NCI-H2107 treated with DMSO at 0.1 percent for 48 hours (cell line): ENCODE results near the gene WNT16.
"Not testable (repeated sequence)": the region's sequence is repeated elsewhere in the genome, so short reads cannot be mapped to it uniquely, and the experiment has no call there.

ENCODE experiments used
- DNase-seq: peaks from one replicate; lab custom pipeline; 2025; ENCODE audit not compliant: unreplicated experiment; lab: John Stamatoyannopoulos, UW

WNT16 gene

DNA sequence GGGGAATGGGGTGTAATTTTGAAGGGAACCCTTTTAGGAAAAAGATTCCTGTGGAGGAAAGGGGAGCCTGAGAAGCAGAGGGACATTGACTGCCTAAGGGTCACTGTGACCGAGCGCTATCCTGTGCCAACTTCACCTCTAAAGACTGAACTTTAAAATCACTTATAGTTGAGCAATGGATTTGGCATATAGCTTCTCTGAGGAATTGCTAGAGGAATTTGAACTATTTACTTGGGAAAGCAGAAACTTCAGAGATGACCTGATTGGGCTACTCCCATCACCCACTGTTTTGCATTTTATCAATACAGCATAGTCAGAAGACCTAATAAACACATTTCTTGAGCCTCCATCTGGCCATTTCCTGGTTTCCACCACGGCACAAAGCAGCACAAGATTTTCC lies 23.7 kb upstream of the WNT16 start:
- DNase-seq, result no peak

- no peak for DNase-seq
Observed at GRCh38 chr7:121306565-121306964, 22.2 kb upstream of the WNT16 start.

DNA sequence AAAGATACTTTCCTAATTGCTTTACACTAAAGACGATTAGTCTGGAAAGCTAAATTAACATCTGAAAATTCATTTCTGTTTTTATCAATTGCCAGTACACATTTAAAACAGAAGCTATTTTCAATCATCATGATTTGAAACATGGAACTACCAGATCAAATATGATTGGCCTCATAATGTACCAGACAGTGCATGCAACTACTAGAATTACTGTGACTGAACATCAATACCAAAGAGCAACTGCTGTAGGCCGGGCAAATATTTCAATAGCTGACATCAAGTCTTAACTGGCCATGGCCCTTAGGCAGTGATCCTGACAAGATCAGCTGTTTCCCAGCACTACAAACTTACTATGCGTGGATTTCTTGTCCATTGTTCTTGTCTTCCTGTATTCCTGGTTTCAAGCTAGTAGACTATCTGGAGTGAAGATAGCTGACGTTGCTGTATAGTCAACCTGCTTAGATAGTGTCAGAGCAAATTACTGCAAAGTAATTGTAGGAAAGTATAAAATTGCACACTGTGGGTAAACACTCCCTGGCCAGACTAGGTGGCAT lies 21.7 kb upstream of the WNT16 start:
- DNase-seq, result no peak

DNA sequence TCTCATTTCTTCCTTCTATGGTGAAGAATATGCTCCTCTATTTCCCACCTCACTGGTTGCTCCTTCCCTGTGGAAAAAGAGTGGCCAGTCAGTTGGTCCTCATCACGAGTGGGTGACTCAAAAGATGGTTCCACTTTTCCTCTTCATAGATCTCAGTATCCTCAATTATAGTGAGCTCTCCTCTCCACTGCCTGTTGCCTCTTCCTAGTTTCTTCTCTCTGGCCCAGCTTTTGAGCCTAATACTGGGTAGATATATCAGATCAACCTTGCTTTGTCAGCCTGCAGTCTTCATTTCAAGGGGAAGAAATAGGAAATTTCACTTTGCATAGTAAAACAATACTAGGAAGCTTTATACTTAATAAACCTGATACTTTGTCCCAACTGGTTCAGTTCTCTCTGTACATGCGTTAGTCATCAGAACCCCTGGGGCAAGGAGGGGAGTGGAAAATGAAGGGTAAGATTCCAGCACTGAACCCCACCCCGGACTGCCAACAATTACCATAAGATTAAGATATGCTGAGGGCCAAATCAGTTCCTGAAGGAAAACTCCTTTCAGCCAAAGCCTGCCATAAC lies 15.5 kb upstream of the WNT16 start:
- DNase-seq, result peak; percentile 94

- peak; percentile 99 for DNase-seq
Observed at GRCh38 chr7:121313793-121314676, 14.8 kb upstream of the WNT16 start.

GRCh38 chr7:121315170-121315569 lies 13.6 kb upstream of the WNT16 start:
- DNase-seq, result not testable (repeated sequence)

DNA sequence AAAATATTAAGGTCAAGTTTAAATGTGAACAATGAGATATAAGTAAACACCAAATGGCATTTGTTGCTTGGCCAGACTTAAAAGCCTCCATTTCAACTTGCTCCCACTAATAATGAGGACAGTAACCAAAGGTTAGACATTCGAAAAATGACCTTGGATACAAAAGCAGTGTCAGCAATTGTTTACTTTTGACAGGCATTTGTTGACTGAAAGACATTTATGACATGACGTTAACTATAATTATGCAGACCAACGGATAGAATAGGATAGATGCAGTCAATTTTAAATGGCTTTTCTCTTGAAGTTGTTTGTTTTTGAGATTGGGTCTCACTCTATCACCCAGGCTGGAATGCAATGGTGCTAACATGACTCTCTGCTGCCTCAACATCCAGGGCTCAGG lies 6.3 kb upstream of the WNT16 start:
- no peak for DNase-seq

DNA sequence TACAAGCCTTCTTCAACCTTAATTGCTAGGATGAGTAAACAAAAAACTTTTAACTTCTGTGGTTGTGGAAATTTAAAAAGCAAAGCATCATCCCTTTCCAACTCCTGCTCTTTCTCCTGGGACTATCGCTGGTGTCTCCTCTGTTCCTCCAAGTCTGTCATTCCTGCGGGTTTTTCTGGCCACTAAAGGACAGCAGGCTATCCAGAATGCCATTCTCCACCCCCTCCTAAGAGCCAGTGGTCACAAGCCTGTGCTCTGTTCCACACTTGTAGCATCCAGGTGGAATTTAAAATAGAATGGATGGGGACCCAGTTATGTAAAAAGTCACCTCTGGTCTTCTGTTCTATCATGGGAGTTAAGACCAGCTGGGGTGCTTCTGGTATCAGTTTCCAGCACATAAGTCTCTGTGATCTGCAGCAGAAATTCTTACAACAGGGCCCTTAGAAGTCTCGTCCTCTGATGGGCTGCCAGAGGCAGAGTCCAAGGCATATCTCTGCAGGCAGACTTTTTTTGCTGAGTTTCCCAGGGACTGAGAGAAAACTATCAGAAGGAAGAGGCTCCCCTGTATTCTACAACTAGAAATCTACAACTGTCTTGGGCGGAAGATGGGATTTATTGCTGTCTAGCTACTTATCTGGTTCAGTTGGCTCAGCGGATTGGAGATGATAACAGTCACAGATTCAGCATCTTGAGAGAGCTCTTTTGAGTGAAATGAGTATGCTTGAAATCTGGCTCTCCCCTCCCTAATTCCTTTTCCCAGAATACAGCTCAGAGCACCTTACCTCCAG lies 5.1 kb upstream of the WNT16 start:
- no peak for DNase-seq

DNA sequence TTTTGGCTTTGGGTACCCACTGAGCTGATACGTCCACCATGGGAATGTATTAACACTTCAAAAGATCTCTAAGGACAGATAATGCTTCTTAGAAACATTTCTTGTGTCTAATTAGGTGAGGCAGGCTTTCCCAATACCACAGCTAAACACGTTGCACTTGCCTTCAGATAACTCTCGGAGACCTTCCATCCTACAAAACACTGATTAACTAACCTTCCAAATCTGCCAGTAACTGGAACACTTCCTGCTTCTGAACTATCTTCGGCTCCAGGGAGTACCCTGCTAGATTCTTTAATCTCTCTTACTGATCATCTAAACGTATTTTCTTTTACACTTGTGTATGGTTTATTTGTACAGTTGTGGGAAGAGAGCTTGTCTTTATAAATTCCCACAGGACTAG lies 1.1 kb upstream of the WNT16 start:
- no peak for DNase-seq

GRCh38 chr7:121329191-121330052 lies 622 bp downstream of the WNT16 start:
- peak; percentile 49 for DNase-seq

DNA sequence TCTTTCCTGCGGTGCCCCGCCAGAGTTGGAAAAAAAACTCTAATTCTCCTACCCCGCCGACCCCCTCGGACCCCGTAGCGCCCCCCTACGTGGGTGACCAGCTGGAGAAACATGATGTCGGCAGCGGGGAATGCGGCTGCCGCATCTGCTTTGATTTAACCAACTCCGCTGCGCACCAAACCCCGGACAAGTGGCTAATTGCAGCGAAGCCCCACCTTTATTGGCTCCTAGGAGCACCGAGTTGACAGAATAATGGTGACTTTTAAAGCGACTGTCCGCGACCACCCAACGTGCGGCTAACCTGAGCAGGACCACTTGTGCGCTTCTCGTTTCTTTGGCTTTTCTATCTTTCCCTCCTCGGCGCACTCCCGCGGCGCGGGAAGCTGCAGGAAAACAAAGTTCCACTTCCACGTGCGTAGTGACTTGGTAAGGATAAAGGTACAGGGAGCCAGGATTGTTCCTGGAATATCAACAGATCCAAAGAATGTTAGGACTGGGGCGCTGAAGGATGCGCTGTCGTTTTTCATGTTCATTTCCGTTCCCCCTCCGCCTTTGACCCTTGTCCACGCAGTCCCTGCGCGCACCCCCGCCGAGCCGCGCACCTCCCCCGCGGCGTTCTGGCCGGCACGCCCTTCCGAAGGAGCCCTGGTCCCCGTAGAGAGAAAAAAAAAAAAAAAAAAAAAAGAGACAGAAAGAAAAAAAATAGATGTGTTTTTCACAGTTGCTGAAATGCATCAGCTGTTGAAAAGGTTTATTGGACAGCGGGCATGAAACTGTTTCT lies 1.4 kb downstream of the WNT16 start:
- DNase-seq, result no peak

DNA sequence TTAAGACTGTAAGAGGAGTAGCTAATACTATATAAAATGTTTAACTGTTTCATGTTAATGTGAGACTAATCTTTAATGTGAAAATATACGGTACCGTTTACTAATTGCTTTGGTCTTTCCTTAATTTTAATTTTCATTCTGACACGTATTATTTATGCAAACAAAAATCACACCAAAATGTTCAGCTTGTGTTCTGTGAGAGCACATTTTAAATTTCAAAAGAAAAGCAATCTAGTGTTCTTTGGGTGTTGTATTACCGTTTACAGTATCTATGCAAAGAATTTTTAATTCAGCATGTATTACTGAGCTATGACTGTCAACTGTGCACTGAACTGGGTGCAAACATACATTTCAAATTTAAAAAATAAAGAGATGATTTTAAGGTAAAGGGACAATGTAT lies 2.2 kb downstream of the WNT16 start:
- DNase-seq, result no peak

GRCh38 chr7:121331574-121331973 lies 2.8 kb downstream of the WNT16 start:
- no peak for DNase-seq

DNA sequence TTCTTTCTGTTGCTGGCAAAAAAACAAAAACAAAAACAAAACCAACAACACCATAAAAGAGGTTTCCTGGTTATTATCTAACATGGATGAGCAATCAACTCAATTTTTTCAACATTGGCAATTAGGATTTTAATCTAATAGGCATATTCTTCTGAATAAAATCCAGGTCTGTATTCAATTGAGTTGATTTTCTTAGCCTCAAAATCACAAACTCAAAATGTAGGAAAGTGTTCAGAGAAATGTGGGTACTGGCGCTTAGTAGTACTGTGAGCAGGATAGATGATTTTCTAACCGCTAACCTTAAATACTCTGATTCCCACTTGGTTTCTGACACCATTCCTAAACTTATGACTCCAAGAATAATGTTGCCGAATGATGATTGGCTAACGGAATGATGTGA lies 5.6 kb downstream of the WNT16 start:
- no peak for DNase-seq

DNA sequence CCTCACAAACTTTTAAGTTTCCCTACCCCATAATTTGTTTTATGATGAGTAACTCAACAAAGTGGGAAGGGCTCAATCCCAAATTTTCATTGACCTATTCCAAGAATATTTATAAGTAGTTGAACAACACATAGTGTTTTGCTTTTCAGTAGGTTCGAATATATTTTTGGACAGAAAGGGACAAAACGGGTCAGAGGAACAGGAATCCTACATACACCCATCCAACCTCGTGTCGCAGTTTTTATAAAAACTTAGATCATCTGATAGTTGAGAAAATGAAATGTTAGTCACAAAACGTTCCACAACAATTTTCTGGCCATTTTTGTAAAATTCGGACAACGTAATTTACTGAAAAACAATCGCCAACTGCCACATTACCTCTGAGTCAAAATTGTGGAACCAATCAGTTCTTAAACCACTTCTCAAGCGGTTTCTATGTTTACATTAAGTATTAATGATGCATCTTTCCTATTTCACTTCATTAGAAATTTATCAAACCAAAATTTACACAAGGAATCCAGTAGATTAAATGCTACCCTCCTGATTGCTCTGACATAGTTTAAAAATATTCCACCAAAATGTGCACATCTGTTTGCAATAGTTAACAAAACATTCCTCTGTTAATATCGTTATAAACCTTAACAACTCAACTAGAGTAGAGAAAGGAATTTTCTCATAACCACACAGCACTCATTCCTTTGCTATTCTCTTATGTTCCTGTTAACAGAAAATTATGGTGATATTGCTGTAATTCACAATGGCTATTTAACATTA lies 6.3 kb downstream of the WNT16 start:
- DNase-seq, result no peak

DNA sequence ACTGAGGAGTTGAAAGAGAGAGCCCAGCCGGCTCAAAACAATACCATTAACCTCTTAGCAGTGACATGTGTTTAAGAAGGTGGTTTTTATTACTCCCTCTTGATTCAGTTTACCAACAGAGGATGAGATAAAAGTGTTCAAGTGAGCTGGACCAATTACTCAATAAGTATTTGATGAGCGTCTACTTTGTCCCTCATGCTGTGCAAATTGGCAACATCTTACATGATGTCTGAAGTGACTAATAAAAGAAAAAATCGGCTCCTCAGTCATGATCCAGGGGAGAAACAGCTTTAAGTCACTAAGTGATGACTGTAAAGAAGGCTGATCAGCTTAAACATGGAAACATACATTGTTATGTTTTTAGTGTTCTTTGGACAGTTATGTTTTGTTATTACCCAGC lies 7.8 kb downstream of the WNT16 start:
- no peak for DNase-seq

GRCh38 chr7:121337398-121337797 lies 8.6 kb downstream of the WNT16 start:
- peak; percentile 39 for DNase-seq

- DNase-seq, result no peak
Observed at GRCh38 chr7:121339082-121339481, 10.3 kb downstream of the WNT16 start.

DNA sequence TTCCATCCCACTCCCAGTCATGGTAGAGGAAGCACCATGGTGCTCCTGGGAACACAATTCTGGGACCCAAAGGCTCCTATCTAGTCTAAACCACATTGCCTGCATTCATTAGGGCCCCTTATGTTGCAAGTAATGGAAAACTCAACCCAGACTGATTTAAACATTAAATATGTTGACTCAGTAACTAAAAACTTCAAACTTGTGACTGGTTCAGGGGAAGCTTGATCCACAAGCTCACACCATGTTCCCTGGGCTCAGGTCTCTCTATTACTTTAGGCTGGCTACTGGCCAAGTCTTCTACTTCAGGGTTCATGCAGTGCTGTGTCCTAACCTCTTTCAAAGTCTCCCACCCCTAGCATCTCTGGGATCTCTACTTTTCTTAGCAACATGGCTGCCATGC lies 13.1 kb downstream of the WNT16 start:
- no peak for DNase-seq
